Astrocyte (in vitro differentiated cells and primary cell): ENCODE results near the gene PPP1R7.

Source experiments
- EZH2 ChIP-seq: IDR thresholded peaks from 2 replicates; pipeline ENCODE4 v1.6.1; 2012; ENCODE audit warnings: mild to moderate bottlenecking, low read length, inconsistent platforms; ENCODE audit not compliant: insufficient read depth
- TF ChIP-seq, protein P1 (sequence below): IDR thresholded peaks from 2 replicates; pipeline ENCODE4 v1.5.1; 2011; ENCODE audit warnings: low read depth, mild to moderate bottlenecking, inconsistent platforms, low read length, moderate library complexity; ENCODE audit not compliant: insufficient read depth

- TF ChIP-seq, protein P1, sequence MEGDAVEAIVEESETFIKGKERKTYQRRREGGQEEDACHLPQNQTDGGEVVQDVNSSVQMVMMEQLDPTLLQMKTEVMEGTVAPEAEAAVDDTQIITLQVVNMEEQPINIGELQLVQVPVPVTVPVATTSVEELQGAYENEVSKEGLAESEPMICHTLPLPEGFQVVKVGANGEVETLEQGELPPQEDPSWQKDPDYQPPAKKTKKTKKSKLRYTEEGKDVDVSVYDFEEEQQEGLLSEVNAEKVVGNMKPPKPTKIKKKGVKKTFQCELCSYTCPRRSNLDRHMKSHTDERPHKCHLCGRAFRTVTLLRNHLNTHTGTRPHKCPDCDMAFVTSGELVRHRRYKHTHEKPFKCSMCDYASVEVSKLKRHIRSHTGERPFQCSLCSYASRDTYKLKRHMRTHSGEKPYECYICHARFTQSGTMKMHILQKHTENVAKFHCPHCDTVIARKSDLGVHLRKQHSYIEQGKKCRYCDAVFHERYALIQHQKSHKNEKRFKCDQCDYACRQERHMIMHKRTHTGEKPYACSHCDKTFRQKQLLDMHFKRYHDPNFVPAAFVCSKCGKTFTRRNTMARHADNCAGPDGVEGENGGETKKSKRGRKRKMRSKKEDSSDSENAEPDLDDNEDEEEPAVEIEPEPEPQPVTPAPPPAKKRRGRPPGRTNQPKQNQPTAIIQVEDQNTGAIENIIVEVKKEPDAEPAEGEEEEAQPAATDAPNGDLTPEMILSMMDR, result no peak
- TF ChIP-seq EZH2, result no peak
Observed at GRCh38 chr2:241139531-241140444, 10.5 kb upstream of the PPP1R7 start.
